WTC11 (cell line): ENCODE results near the gene RRP36. TPM values are rescaled to one million over a fixed set of nuclear protein-coding genes. Genes with fewer than 3 reads are reported as not detected.

Experiments
- ATAC-seq: fragments of 200-7000 bp; cut with Tn5 transposase; 2 replicates; pipeline ENCODE4 v1.10.0; 2021; ENCODE audit warnings: mild to moderate bottlenecking, moderate library complexity
- CTCF ChIA-PET: fragments of 300-600 bp; sonication (Branson Sonifier 250); formaldehyde crosslinking; loops from one replicate; lab custom pipeline; 2021; ENCODE audit warnings: antibody characterized with exemption; lab: Charles Lee
- POLR2A ChIA-PET: fragments of 350-600 bp; sonication (Branson Sonifier 250); formaldehyde crosslinking; loops from one replicate; lab custom pipeline; 2021; ENCODE audit warnings: antibody characterized with exemption; lab: Charles Lee
- DNase-seq: peaks from one replicate; pipeline ENCODE4 v3.0.0; 2021; ENCODE audit warnings: low spot score
- H3K27ac Mint-ChIP-seq: 2 replicates; pipeline ENCODE4 v1.8.0; 2021; ENCODE audit warnings: mixed read lengths
- H3K27me3 Mint-ChIP-seq: 2 replicates; pipeline ENCODE4 v1.8.0; 2021; ENCODE audit warnings: low read depth, mild to moderate bottlenecking, moderate library complexity, mixed read lengths
- H3K36me3 Mint-ChIP-seq: 2 replicates; pipeline ENCODE4 v1.8.0; 2021; ENCODE audit warnings: mixed read lengths
- H3K4me1 Mint-ChIP-seq: 2 replicates; pipeline ENCODE4 v1.8.0; 2022; ENCODE audit warnings: mixed read lengths
- H3K4me3 Mint-ChIP-seq: 2 replicates; pipeline ENCODE4 v1.8.0; 2021; ENCODE audit warnings: mild to moderate bottlenecking, moderate library complexity, mixed read lengths
- H3K9me3 Mint-ChIP-seq: 2 replicates; pipeline ENCODE4 v1.8.0; 2021; ENCODE audit warnings: mixed read lengths
- AR ChIP-seq: fragments of 250-450 bp; sonication (Bioruptor Pico); IDR thresholded peaks from 2 replicates; pipeline ENCODE4 v1.9.0; 2021; ENCODE audit warnings: mild to moderate bottlenecking
- ATF1 ChIP-seq: sonication (generic); formaldehyde crosslinking; IDR thresholded peaks from 2 replicates; pipeline ENCODE4 v1.8.1; 2023; ENCODE audit warnings: mild to moderate bottlenecking, moderate library complexity, missing genetic modification reagents
- ATF6 ChIP-seq: sonication (generic); formaldehyde crosslinking; IDR thresholded peaks from 2 replicates; pipeline ENCODE4 v1.8.1; 2023; ENCODE audit warnings: mild to moderate bottlenecking, missing genetic modification reagents
- CBFB ChIP-seq: sonication (generic); formaldehyde crosslinking; IDR thresholded peaks from 2 replicates; pipeline ENCODE4 v1.8.1; 2022; ENCODE audit warnings: mild to moderate bottlenecking, low read depth, missing genetic modification reagents
- CTCF ChIP-seq: fragments of 200-600 bp; IDR thresholded peaks from 2 replicates; pipeline ENCODE4 v1.8.0; 2022; ENCODE audit warnings: antibody characterized with exemption
- E2F1 ChIP-seq: sonication (generic); formaldehyde crosslinking; IDR thresholded peaks from 2 replicates; pipeline ENCODE4 v1.8.0; 2022; ENCODE audit warnings: mild to moderate bottlenecking, missing genetic modification reagents
- E2F4 ChIP-seq: sonication (generic); formaldehyde crosslinking; IDR thresholded peaks from 2 replicates; pipeline ENCODE4 v1.8.1; 2022; ENCODE audit warnings: low read depth, mild to moderate bottlenecking, moderate library complexity, missing genetic modification reagents, borderline replicate concordance
- ELF4 ChIP-seq: sonication (generic); formaldehyde crosslinking; IDR thresholded peaks from 2 replicates; pipeline ENCODE4 v1.8.1; 2022; ENCODE audit warnings: low read depth, mild to moderate bottlenecking, moderate library complexity, missing genetic modification reagents
- EMX1 ChIP-seq: fragments of 250-450 bp; sonication (Bioruptor Pico); IDR thresholded peaks from 2 replicates; pipeline ENCODE4 v1.8.0; 2021; ENCODE audit warnings: mild to moderate bottlenecking
- ETV6 ChIP-seq: sonication (generic); formaldehyde crosslinking; IDR thresholded peaks from 2 replicates; pipeline ENCODE4 v1.8.1; 2022; ENCODE audit warnings: mild to moderate bottlenecking, missing genetic modification reagents
- FOXP4 ChIP-seq: sonication (generic); formaldehyde crosslinking; IDR thresholded peaks from 2 replicates; pipeline ENCODE4 v1.8.0; 2022; ENCODE audit warnings: mild to moderate bottlenecking, missing genetic modification reagents
- HMGA2 ChIP-seq: fragments of 250-450 bp; sonication (Bioruptor Pico); IDR thresholded peaks from 2 replicates; pipeline ENCODE4 v1.4.0; 2021; ENCODE audit warnings: mild to moderate bottlenecking, moderate library complexity
- IRF1 ChIP-seq: sonication (generic); formaldehyde crosslinking; IDR thresholded peaks from 2 replicates; pipeline ENCODE4 v1.8.0; 2023; ENCODE audit warnings: missing genetic modification reagents
- KAT7 ChIP-seq: sonication (generic); formaldehyde crosslinking; IDR thresholded peaks from 2 replicates; pipeline ENCODE4 v1.8.1; 2023; ENCODE audit warnings: missing genetic modification reagents, mild to moderate bottlenecking, borderline replicate concordance
- MXD4 ChIP-seq: fragments of 250-450 bp; sonication (Bioruptor Pico); IDR thresholded peaks from 2 replicates; pipeline ENCODE4 v1.8.0; 2021; ENCODE audit warnings: mild to moderate bottlenecking, moderate library complexity, borderline replicate concordance
- MYBL2 ChIP-seq: sonication (generic); formaldehyde crosslinking; IDR thresholded peaks from 2 replicates; pipeline ENCODE4 v1.8.1; 2023; ENCODE audit warnings: mild to moderate bottlenecking, moderate library complexity, missing genetic modification reagents
- SMAD4 ChIP-seq: sonication (generic); formaldehyde crosslinking; IDR thresholded peaks from 2 replicates; pipeline ENCODE4 v1.8.0; 2022; ENCODE audit warnings: mild to moderate bottlenecking, missing genetic modification reagents
- SOX15 ChIP-seq: fragments of 250-450 bp; sonication (Bioruptor Pico); IDR thresholded peaks from 2 replicates; pipeline ENCODE4 v1.9.0; 2021; ENCODE audit warnings: mild to moderate bottlenecking
- SP1 ChIP-seq: sonication (generic); formaldehyde crosslinking; conservative IDR thresholded peaks from 2 replicates; pipeline ENCODE4 v1.8.1; 2022; ENCODE audit warnings: missing genetic modification reagents
- USF1 ChIP-seq: sonication (generic); formaldehyde crosslinking; IDR thresholded peaks from 2 replicates; pipeline ENCODE4 v1.8.0; 2022; ENCODE audit warnings: mild to moderate bottlenecking, missing genetic modification reagents
- ZNF396 ChIP-seq: fragments of 250-450 bp; sonication (Bioruptor Pico); IDR thresholded peaks from 2 replicates; pipeline ENCODE4 v1.8.0; 2021; ENCODE audit warnings: mild to moderate bottlenecking, moderate library complexity, borderline replicate concordance
- total RNA-seq: library from RNA; stranded (reverse); gene quantifications from 3 replicates; pipeline ENCODE4 v1.2.3, GENCODE V29; 2021

RRP36 gene
- total RNA-seq, 1 experiment from 2014 or later, result 81.0 TPM

GRCh38 chr6:43037197-43037596, 15.8 kb downstream of the RRP36 start (continued):
- TF ChIP-seq ATF6 (CRISPR knock-in tag) (no peak), HMGA2 (no peak), SMAD4 (CRISPR knock-in tag) (no peak)

GRCh38 chr6:43037706-43038105, 16.3 kb downstream of the RRP36 start:
- Mint-ChIP-seq H3K4me3 (no peak overlapping the region), H3K4me1 (no peaks in the 10 kb centered on the region), H3K27me3 (no peaks in the 10 kb centered on the region), H3K27ac (no peak overlapping the region), H3K9me3 (no peaks in the 10 kb centered on the region), H3K36me3 (peaks cover 46% of the 10 kb centered on the region)
- DNase-seq, result no peak
- POLR2A ChIA-PET, result no interaction called here
- CTCF ChIA-PET, result no interaction called here
- no peak for ATAC-seq
- TF ChIP-seq MYBL2 (CRISPR knock-in tag), result no peak
- no peak for TF ChIP-seq EMX1 (CRISPR knock-in tag)
- TF ChIP-seq SOX15 (CRISPR knock-in tag), result no peak
- no peak for TF ChIP-seq E2F1 (CRISPR knock-in tag)
- TF ChIP-seq ELF4 (CRISPR knock-in tag), result no peak
- TF ChIP-seq USF1, result no peak
- TF ChIP-seq ATF1, result no peak
- no peak for TF ChIP-seq SP1 (CRISPR knock-in tag)
- TF ChIP-seq CBFB (CRISPR knock-in tag), result no peak
- no peak for TF ChIP-seq CTCF
- TF ChIP-seq FOXP4 (CRISPR knock-in tag), result no peak
- no peak for TF ChIP-seq ZNF396
- TF ChIP-seq IRF1 (CRISPR knock-in tag), result no peak
- TF ChIP-seq E2F4, result no peak
- no peak for TF ChIP-seq ETV6 (CRISPR knock-in tag)
- no peak for TF ChIP-seq KAT7
- no peak for TF ChIP-seq AR (CRISPR knock-in tag)
- no peak for TF ChIP-seq MXD4 (CRISPR knock-in tag)
